ENCODE results near the gene SF3B1. TPM values are rescaled to one million over a fixed set of nuclear protein-coding genes. Genes with fewer than 3 reads are reported as not detected.

The SF3B1 gene
- total and polyA plus RNA-seq, 2 donors (not counting 1 experiment from before 2014, with no cell fraction given): 524 to 722 TPM

GRCh38 chr2:197431858-197432257 is 3.0 kb downstream of the SF3B1 start:
- peak overlapping the region; percentile 99 for H3K4me3 Mint-ChIP-seq
- H2AFZ ChIP-seq (ENCODE audit: insufficient read depth, low read depth, low read length, poor library complexity, severe bottlenecking): no peak overlapping the region
- peaks cover 74% of the 10 kb centered on the region for H3K4me1 Mint-ChIP-seq
- CTCF ChIA-PET: no interaction called here
- intact Hi-C loops (cut with micrococcal nuclease): loop anchor here (5.0 kb wide), 3 partner anchors 345 to 795 kb away; partner anchors contain the start of genes CCDC150 and PGAP1
- POLR2A ChIA-PET: no interaction called here
- H3K79me2 ChIP-seq (ENCODE audit: control insufficient read depth, insufficient read depth, low read length): peaks cover 88% of the 10 kb centered on the region
- peaks cover 3 to 14% of the 10 kb centered on the region in 2 experiments for H3K36me3 ChIP-seq (replicated peaks in 1 of 2; ENCODE audit: control extremely low read depth in 1 of 2, control insufficient read depth in 1 of 2, extremely low read depth in 1 of 2, insufficient read depth in 2 of 2, low read length in 1 of 2)
- no peak for TF ChIP-seq EZH2 (IDR thresholded peaks at IDR 0.05; ENCODE audit: borderline replicate concordance, insufficient read depth, low read depth, low read length, poor library complexity, severe bottlenecking)
- no peak for TF ChIP-seq CTCF (IDR thresholded peaks at IDR 0.05)
- 66% methylated on average over 4 of the region's 6 CpGs for WGBS (ENCODE audit: insufficient coverage)
- DNase-seq (no peak), ATAC-seq (ENCODE audit: low read depth) (no peak)
- peak overlapping the region; percentile 82 for H3K4me2 ChIP-seq (replicated peaks; ENCODE audit: low read depth, low read length, poor library complexity, severe bottlenecking)
- H4K20me1 ChIP-seq (ENCODE audit: control insufficient read depth, insufficient read depth, low read length, poor library complexity, severe bottlenecking): peaks cover 48% of the 10 kb centered on the region
- H3K27ac Mint-ChIP-seq: no peak overlapping the region
- H3K27me3 ChIP-seq (replicated peaks in 1 of 4; ENCODE audit: control extremely low read depth in 1 of 4, control insufficient read depth in 3 of 4, insufficient read depth in 4 of 4, low read length in 3 of 4): no peaks in the 10 kb centered on the region
- H3K27ac ChIP-seq (ENCODE audit: low read length in 2 of 2): peak overlapping the region in 1 of 2 donors; percentile 65
- H3K9me3 ChIP-seq (ENCODE audit: control extremely low read depth in 1 of 3, control insufficient read depth in 2 of 3, insufficient read depth in 1 of 3, low read length in 2 of 3): no peaks in the 10 kb centered on the region
- peak overlapping the region; percentile 6 for H3K9ac ChIP-seq (ENCODE audit: low read length)
- H3K4me3 ChIP-seq (ENCODE audit: control extremely low read depth in 1 of 5, extremely low read depth in 1 of 5, insufficient read depth in 1 of 5, low read depth in 2 of 5, low read length in 4 of 5): peak overlapping the region in 1 of 5 experiments; percentile 30
- peaks cover 46 to 62% of the 10 kb centered on the region in 2 donors for H3K4me1 ChIP-seq (ENCODE audit: control insufficient read depth in 2 of 2, insufficient read depth in 2 of 2, low read length in 2 of 2)
- H3K27me3 Mint-ChIP-seq: no peaks in the 10 kb centered on the region
- H3K9me3 Mint-ChIP-seq (ENCODE audit: insufficient read depth): no peaks in the 10 kb centered on the region

- peaks cover 81% of the 10 kb centered on the region for H4K20me1 ChIP-seq (ENCODE audit: control insufficient read depth, insufficient read depth, low read length, poor library complexity, severe bottlenecking)
- TF ChIP-seq EZH2 (IDR thresholded peaks at IDR 0.05; ENCODE audit: borderline replicate concordance, insufficient read depth, low read depth, low read length, poor library complexity, severe bottlenecking) (no peak), CTCF (IDR thresholded peaks at IDR 0.05) (no peak)
- Mint-ChIP-seq H3K27ac (no peak overlapping the region), H3K4me1 (peaks cover 71% of the 10 kb centered on the region), H3K4me3 (no peak overlapping the region), H3K9me3 (ENCODE audit: insufficient read depth) (no peaks in the 10 kb centered on the region), H3K27me3 (no peaks in the 10 kb centered on the region)
- ATAC-seq (ENCODE audit: low read depth) (no peak), DNase-seq (no peak)
- ChIA-PET POLR2A (no interaction called here), CTCF (no interaction called here)
- peaks cover 3 to 32% of the 10 kb centered on the region in 2 experiments for H3K36me3 ChIP-seq (replicated peaks in 1 of 2; ENCODE audit: control extremely low read depth in 1 of 2, control insufficient read depth in 1 of 2, extremely low read depth in 1 of 2, insufficient read depth in 2 of 2, low read length in 1 of 2)
- no peak overlapping the region for H3K27ac ChIP-seq (ENCODE audit: low read length in 2 of 2)
- H3K9ac ChIP-seq (ENCODE audit: low read length): no peak overlapping the region
- no peak overlapping the region for H3K4me2 ChIP-seq (replicated peaks; ENCODE audit: low read depth, low read length, poor library complexity, severe bottlenecking)
- no peak overlapping the region for H3K4me3 ChIP-seq (ENCODE audit: control extremely low read depth in 1 of 5, extremely low read depth in 1 of 5, insufficient read depth in 1 of 5, low read depth in 2 of 5, low read length in 4 of 5)
- WGBS (ENCODE audit: insufficient coverage): 100% methylated on average over 1 of the region's 3 CpGs
- no peaks in the 10 kb centered on the region for H3K9me3 ChIP-seq (ENCODE audit: control extremely low read depth in 1 of 3, control insufficient read depth in 2 of 3, insufficient read depth in 1 of 3, low read length in 2 of 3)
- intact Hi-C loops (cut with micrococcal nuclease): no loop called here
- no peak overlapping the region for H2AFZ ChIP-seq (ENCODE audit: insufficient read depth, low read depth, low read length, poor library complexity, severe bottlenecking)
- H3K79me2 ChIP-seq (ENCODE audit: control insufficient read depth, insufficient read depth, low read length): peaks cover 100% of the 10 kb centered on the region
- H3K27me3 ChIP-seq (replicated peaks in 1 of 4; ENCODE audit: control extremely low read depth in 1 of 4, control insufficient read depth in 3 of 4, insufficient read depth in 4 of 4, low read length in 3 of 4): no peaks in the 10 kb centered on the region
- H3K4me1 ChIP-seq (ENCODE audit: control insufficient read depth in 2 of 2, insufficient read depth in 2 of 2, low read length in 2 of 2): peaks cover 34 to 48% of the 10 kb centered on the region in 2 donors
Measured at GRCh38 chr2:197427986-197428385, 6.8 kb downstream of the SF3B1 start.
